Endothelial cell of umbilical vein (primary cell): Measurements from ENCODE around the gene HJV. TPM values are rescaled to one million over a fixed set of nuclear protein-coding genes. Genes with fewer than 3 reads are reported as not detected.

Experiments
- BruUV-seq: library from RNA; stranded (reverse); fragments of 400-500 nt; replicated peaks from 2 replicates; lab custom pipeline; 2021; lab: Mats Ljungman, UMichigan
- CTCF ChIA-PET: fragments of 300-600, 350-600 bp; sonication (Branson Sonifier 250); formaldehyde crosslinking; loops from one replicate; lab custom pipeline; 2021; ENCODE audit warnings: antibody characterized with exemption, inconsistent platforms; lab: Charles Lee
- POLR2A ChIA-PET: fragments of 300-600, 350-600 bp; sonication (Branson Sonifier 250); formaldehyde crosslinking; loops from one replicate; lab custom pipeline; 2021; ENCODE audit warnings: antibody characterized with exemption, inconsistent platforms; lab: Charles Lee
- DNase-seq: peaks from one replicate; pipeline ENCODE4 v3.0.0-alpha.2; 2011; ENCODE audit warnings: low read depth, low spot score
- FAIRE-seq: peaks from 2 replicates; lab custom pipeline; 2011; peaks lifted over from hg19 to GRCh38; lab: Jason Lieb, UNC
- H2AFZ ChIP-seq: 2 replicates; pipeline ENCODE4 v1.6.0; 2012; ENCODE audit warnings: low read depth, low read length, control low read depth, inconsistent platforms
- H3K27ac ChIP-seq: 2 replicates; pipeline ENCODE4 v1.5.1; 2011; ENCODE audit warnings: low read depth, mild to moderate bottlenecking, control low read depth, low read length, moderate library complexity; ENCODE audit not compliant: insufficient read depth
- H3K27me3 ChIP-seq, 2 experiments: 2 replicates each; pipeline versions ENCODE4 v1.6.0 to v1.6.1; 2011; ENCODE audit warnings: low read length in 2 of 2, mixed read lengths in 1 of 2; ENCODE audit not compliant: control insufficient read depth in 2 of 2, insufficient read depth in 2 of 2
- H3K36me3 ChIP-seq, 2 experiments: 2 replicates in 1 of 2; 3 replicates in 1 of 2; pipeline ENCODE4 v1.5.1; 2011; ENCODE audit warnings: low read length in 2 of 2, mild to moderate bottlenecking in 1 of 2, moderate library complexity in 1 of 2; ENCODE audit not compliant: control insufficient read depth in 2 of 2, insufficient read depth in 2 of 2; ENCODE audit errors: extremely low read depth in 1 of 2
- H3K4me1 ChIP-seq: 3 replicates; pipeline ENCODE4 v1.5.1; 2011; ENCODE audit warnings: mild to moderate bottlenecking, low read length; ENCODE audit not compliant: control insufficient read depth, insufficient read depth; ENCODE audit errors: extremely low read depth
- H3K4me2 ChIP-seq: 2 replicates; pipeline ENCODE4 v1.6.1; 2011; ENCODE audit warnings: low read length, control low read depth, mixed read lengths; ENCODE audit not compliant: insufficient read depth
- H3K4me3 ChIP-seq, 3 experiments: fragments of 200-600 bp in 1 of 3; sonication (generic), shearing (Covaris generic) in 1 of 3; replicated peaks in 1 of 3; 2 replicates each; pipeline ENCODE4 v1.5.1; 2011 to 2016; ENCODE audit warnings: control low read depth in 3 of 3, low read length in 3 of 3, mild to moderate bottlenecking in 2 of 3, inconsistent platforms in 1 of 3, low read depth in 1 of 3, moderate library complexity in 1 of 3; ENCODE audit not compliant: insufficient read depth in 1 of 3
- H3K79me2 ChIP-seq: 2 replicates; pipeline ENCODE4 v1.6.0; 2012; ENCODE audit warnings: low read length, inconsistent platforms; ENCODE audit not compliant: control insufficient read depth, insufficient read depth
- H3K9ac ChIP-seq: replicated peaks from 2 replicates; pipeline ENCODE3; 2011; ENCODE audit warnings: low read length, control low read depth; ENCODE audit not compliant: insufficient read depth; ENCODE audit errors: extremely low read depth
- H3K9me1 ChIP-seq: replicated peaks from 3 replicates; pipeline ENCODE4 v1.6.0; 2011; ENCODE audit warnings: mild to moderate bottlenecking, low read length; ENCODE audit not compliant: control insufficient read depth, insufficient read depth; ENCODE audit errors: extremely low read depth
- H3K9me3 ChIP-seq: replicated peaks from 2 replicates; pipeline ENCODE4 v1.5.1; 2012; ENCODE audit warnings: low read length, inconsistent platforms; ENCODE audit not compliant: control insufficient read depth, insufficient read depth
- H4K20me1 ChIP-seq: replicated peaks from 2 replicates; pipeline ENCODE3; 2011; ENCODE audit warnings: mild to moderate bottlenecking, low read length; ENCODE audit not compliant: control insufficient read depth, insufficient read depth; ENCODE audit errors: extremely low read depth
- EZH2 ChIP-seq: IDR thresholded peaks from 2 replicates; pipeline ENCODE4 v1.6.1; 2012; ENCODE audit warnings: borderline replicate concordance, low read depth, mild to moderate bottlenecking, moderate library complexity, low read length, inconsistent platforms; ENCODE audit not compliant: severe bottlenecking
- FOS ChIP-seq: IDR thresholded peaks from 2 replicates; pipeline ENCODE4 v1.6.1; 2011; ENCODE audit warnings: mild to moderate bottlenecking, low read length, moderate library complexity, borderline replicate concordance; ENCODE audit not compliant: insufficient read depth
- GATA2 ChIP-seq: IDR thresholded peaks from 2 replicates; pipeline ENCODE4 v1.7.0; 2011; ENCODE audit warnings: low read depth, mild to moderate bottlenecking, moderate library complexity, mixed read lengths, low read length; ENCODE audit not compliant: insufficient read length, insufficient read depth
- JUN ChIP-seq: IDR thresholded peaks from 2 replicates; pipeline ENCODE4 v1.6.1; 2011; ENCODE audit warnings: borderline replicate concordance, low read depth; ENCODE audit not compliant: insufficient read length, insufficient read depth
- MYC ChIP-seq: IDR thresholded peaks from one replicate; pipeline ENCODE4 v1.6.1; 2011; ENCODE audit warnings: mild to moderate bottlenecking, low read depth, low read length
- POLR2A ChIP-seq: IDR thresholded peaks from 2 replicates; pipeline ENCODE4 v1.6.1; 2012; ENCODE audit warnings: low read depth, mild to moderate bottlenecking, control low read depth, low read length
- POLR2AphosphoS5 ChIP-seq: IDR thresholded peaks from 2 replicates; pipeline ENCODE4 v1.6.1; 2012; ENCODE audit warnings: low read depth, mild to moderate bottlenecking, control low read depth, low read length, moderate library complexity; ENCODE audit not compliant: insufficient read depth
- dilution Hi-C: fragments of 300-500 bp; cut with MboI; formaldehyde crosslinking; loops from one replicate; pipeline ENCODE4 v1.15.0; 2019; ENCODE audit warnings: low sequenced_read_pairs; ENCODE audit not compliant: extremely low pct_ligation_motif_present
- intact Hi-C: fragments of 100-400 bp; cut with micrococcal nuclease; formaldehyde crosslinking; loops from one replicate; pipeline ENCODE4 v1.10.0; 2022
- polyA plus RNA-seq, 4 experiments: library from polyadenylated mRNA; depleted of rRNA in 3 of 4; stranded (reverse) in 3 of 4; unstranded in 1 of 4; fragments of >200 nt; gene quantifications; 2 replicates each; pipeline versions ENCODE4 v1.2.1 to v1.2.3, GENCODE V29; 2011 to 2012; ENCODE audit warnings: missing spikeins in 1 of 4
- total RNA-seq: library from RNA; stranded (reverse); gene quantifications from 2 replicates; pipeline ENCODE4 v1.2.3, GENCODE V29; 2021
- TF ChIP-seq, protein P1 (sequence below): IDR thresholded peaks from 2 replicates; pipeline ENCODE4 v1.6.1; 2011; ENCODE audit not compliant: insufficient read depth, insufficient read length
- TF ChIP-seq, protein P2 (sequence below), 2 donors: IDR thresholded peaks; 1 replicate in 1 of 2; 2 replicates in 1 of 2; pipeline ENCODE4 v1.5.1; 2011; ENCODE audit warnings: low read length in 2 of 2, mild to moderate bottlenecking in 2 of 2, moderate library complexity in 2 of 2, control low read depth in 1 of 2, inconsistent platforms in 1 of 2, low read depth in 1 of 2; ENCODE audit not compliant: insufficient read depth in 1 of 2; ENCODE audit errors: extremely low read depth in 1 of 2

The HJV gene
- total and polyA plus RNA-seq, 2 donors (not counting 3 experiments of a cell fraction or from before 2014, with no cell fraction given), result not detected

DNA sequence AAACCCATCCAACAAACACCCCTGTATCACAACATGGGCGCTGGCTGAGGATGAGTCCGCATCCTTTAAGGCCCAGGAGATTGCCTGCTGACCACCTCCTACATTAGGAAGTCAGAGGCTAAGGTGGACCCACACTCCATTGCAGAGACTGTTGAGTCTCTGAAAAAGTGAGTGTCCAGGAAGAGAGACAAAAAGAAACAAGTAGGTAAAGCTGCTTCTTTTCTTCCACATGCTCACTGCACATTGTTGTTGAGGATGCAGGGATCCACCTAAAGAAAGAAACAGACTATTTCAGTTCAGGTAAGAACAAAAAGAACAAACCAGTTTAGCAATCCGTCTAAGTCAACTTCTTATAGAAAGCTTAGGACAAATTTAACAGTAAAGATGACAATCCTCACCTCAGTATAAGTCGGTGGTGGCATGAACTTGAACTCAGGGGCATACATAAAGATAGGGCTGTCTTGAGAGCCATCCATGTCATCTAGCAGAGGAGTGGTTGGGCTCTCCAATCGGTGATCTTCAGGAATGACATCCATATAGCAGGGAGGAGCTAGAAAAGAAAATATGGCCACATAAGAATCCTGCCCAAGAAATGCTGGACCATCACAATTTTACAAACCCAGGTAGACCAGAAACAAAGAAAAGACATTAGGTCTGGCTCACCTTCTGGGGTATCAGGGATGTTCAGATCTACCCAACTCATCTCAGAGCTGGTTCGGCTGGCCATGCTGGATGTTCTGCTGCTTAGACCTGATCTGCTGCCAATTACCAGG is 27.7 kb downstream of the HJV start:
- Histone ChIP-seq H3K9ac (no peak overlapping the region), H3K4me1 (peaks cover 13% of the 10 kb centered on the region), H4K20me1 (no peaks in the 10 kb centered on the region), H3K4me3 (peak overlapping the region in 1 of 3 experiments; percentile 98), H3K36me3 (peaks cover 2 to 16% of the 10 kb centered on the region in 2 experiments), H3K9me3 (no peaks in the 10 kb centered on the region), H3K4me2 (no peak overlapping the region), H3K27me3 (no peaks in the 10 kb centered on the region), H3K27ac (no peak overlapping the region), H2AFZ (no peak overlapping the region), H3K79me2 (peaks cover 10% of the 10 kb centered on the region), H3K9me1 (no peaks in the 10 kb centered on the region)
- BruUV-seq, result no TSS peak
- intact Hi-C loops, result no loop called here
- FAIRE-seq (no peak), DNase-seq (no peak)
- dilution Hi-C loops, result no loop called here
- ChIA-PET POLR2A (interaction anchor here (1.4 kb wide), 1 partner anchor 14 kb away, joined by 4 read pairs; no protein-coding TSS in a partner anchor), CTCF (interaction anchor here (10.4 to 20.0 kb wide), 2 partner anchors 13 to 14 kb away, joined by 87 to 496 read pairs; no protein-coding TSS in a partner anchor)
- TF ChIP-seq JUN, result no peak
- TF ChIP-seq POLR2A, result no peak
- TF ChIP-seq MYC, result no peak
- TF ChIP-seq GATA2, result no peak
- no peak for TF ChIP-seq POLR2AphosphoS5
- no peak for TF ChIP-seq FOS
- TF ChIP-seq, protein P1, sequence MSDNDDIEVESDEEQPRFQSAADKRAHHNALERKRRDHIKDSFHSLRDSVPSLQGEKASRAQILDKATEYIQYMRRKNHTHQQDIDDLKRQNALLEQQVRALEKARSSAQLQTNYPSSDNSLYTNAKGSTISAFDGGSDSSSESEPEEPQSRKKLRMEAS, result no peak
- TF ChIP-seq EZH2, result no peak
- TF ChIP-seq, protein P2, sequence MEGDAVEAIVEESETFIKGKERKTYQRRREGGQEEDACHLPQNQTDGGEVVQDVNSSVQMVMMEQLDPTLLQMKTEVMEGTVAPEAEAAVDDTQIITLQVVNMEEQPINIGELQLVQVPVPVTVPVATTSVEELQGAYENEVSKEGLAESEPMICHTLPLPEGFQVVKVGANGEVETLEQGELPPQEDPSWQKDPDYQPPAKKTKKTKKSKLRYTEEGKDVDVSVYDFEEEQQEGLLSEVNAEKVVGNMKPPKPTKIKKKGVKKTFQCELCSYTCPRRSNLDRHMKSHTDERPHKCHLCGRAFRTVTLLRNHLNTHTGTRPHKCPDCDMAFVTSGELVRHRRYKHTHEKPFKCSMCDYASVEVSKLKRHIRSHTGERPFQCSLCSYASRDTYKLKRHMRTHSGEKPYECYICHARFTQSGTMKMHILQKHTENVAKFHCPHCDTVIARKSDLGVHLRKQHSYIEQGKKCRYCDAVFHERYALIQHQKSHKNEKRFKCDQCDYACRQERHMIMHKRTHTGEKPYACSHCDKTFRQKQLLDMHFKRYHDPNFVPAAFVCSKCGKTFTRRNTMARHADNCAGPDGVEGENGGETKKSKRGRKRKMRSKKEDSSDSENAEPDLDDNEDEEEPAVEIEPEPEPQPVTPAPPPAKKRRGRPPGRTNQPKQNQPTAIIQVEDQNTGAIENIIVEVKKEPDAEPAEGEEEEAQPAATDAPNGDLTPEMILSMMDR (IDR thresholded peaks at IDR 0.05; ENCODE audit: extremely low read depth in 1 of 2, insufficient read depth in 1 of 2, low read depth in 1 of 2, low read length in 2 of 2), result no peak
